Liver (tissue), 9 donors: ENCODE data around the gene SLC17A2. TPM values are rescaled to one million over a fixed set of nuclear protein-coding genes. Genes with fewer than 3 reads are reported as not detected.

Experiments
- DNase-seq: peaks from one replicate; pipeline ENCODE4 v3.0.0-alpha.2; 2017; ENCODE audit warnings: low spot score
- H3K27ac ChIP-seq, 2 donors: one replicate each; pipeline ENCODE4 v1.7.0; 2013; ENCODE audit warnings: inconsistent platforms in 2 of 2, low read length in 2 of 2, control low read depth in 1 of 2, low read depth in 1 of 2, mild to moderate bottlenecking in 1 of 2
- H3K27me3 ChIP-seq, 4 donors: one replicate each; pipeline versions ENCODE4 v1.6.1 to v1.7.0; 2013; ENCODE audit warnings: low read length in 3 of 4, inconsistent platforms in 1 of 4, mild to moderate bottlenecking in 1 of 4, moderate library complexity in 1 of 4; ENCODE audit not compliant: control insufficient read depth in 4 of 4, insufficient read depth in 4 of 4
- H3K36me3 ChIP-seq, 4 donors: one replicate each; pipeline versions ENCODE4 v1.6.1 to v1.7.0; 2013; ENCODE audit warnings: low read length in 3 of 4, mild to moderate bottlenecking in 3 of 4, low read depth in 1 of 4, moderate library complexity in 1 of 4; ENCODE audit not compliant: control insufficient read depth in 4 of 4, insufficient read depth in 3 of 4
- H3K4me1 ChIP-seq, 4 donors: one replicate each; pipeline versions ENCODE4 v1.6.1 to v1.7.0; 2013; ENCODE audit warnings: low read length in 3 of 4, mild to moderate bottlenecking in 3 of 4, moderate library complexity in 1 of 4; ENCODE audit not compliant: control insufficient read depth in 4 of 4, insufficient read depth in 4 of 4
- H3K4me3 ChIP-seq, 3 donors: one replicate each; pipeline versions ENCODE4 v1.6.1 to v1.7.0; 2013; ENCODE audit warnings: low read length in 3 of 3, control low read depth in 1 of 3, low read depth in 1 of 3, mild to moderate bottlenecking in 1 of 3
- H3K9ac ChIP-seq, 2 donors: one replicate each; pipeline ENCODE4 v1.7.0; 2013; ENCODE audit warnings: low read length in 2 of 2, mild to moderate bottlenecking in 2 of 2, moderate library complexity in 2 of 2, control low read depth in 1 of 2, low read depth in 1 of 2
- H3K9me3 ChIP-seq, 4 donors: one replicate each; pipeline versions ENCODE4 v1.6.1 to v1.7.0; 2013; ENCODE audit warnings: low read length in 3 of 4; ENCODE audit not compliant: control insufficient read depth in 4 of 4
- CTCF ChIP-seq: fragments of 150-350 bp; IDR thresholded peaks from 2 replicates; pipeline ENCODE4 v1.5.1; 2017; ENCODE audit warnings: improper control_type of control experiment, low read depth, low read length; ENCODE audit not compliant: missing input control
- EGR1 ChIP-seq, 2 donors: IDR thresholded peaks; 2 replicates each; pipeline ENCODE4 v1.6.1; 2016 to 2018; ENCODE audit warnings: antibody characterized with exemption in 2 of 2, low read depth in 2 of 2
- FOXA1 ChIP-seq: IDR thresholded peaks from 2 replicates; pipeline ENCODE4 v1.6.1; 2016; ENCODE audit warnings: antibody characterized with exemption
- FOXA2 ChIP-seq: IDR thresholded peaks from 2 replicates; pipeline ENCODE4 v1.6.1; 2016; ENCODE audit warnings: antibody characterized with exemption
- GABPA ChIP-seq, 2 donors: IDR thresholded peaks in 1 of 2; conservative IDR thresholded peaks in 1 of 2; 2 replicates each; pipeline ENCODE4 v1.6.1; 2016; ENCODE audit warnings: antibody characterized with exemption in 2 of 2, mild to moderate bottlenecking in 1 of 2, moderate library complexity in 1 of 2
- HNF4A ChIP-seq, 2 donors: conservative IDR thresholded peaks; 2 replicates each; pipeline ENCODE4 v1.6.1; 2016; ENCODE audit warnings: antibody characterized with exemption in 2 of 2, mild to moderate bottlenecking in 2 of 2
- HNF4G ChIP-seq: IDR thresholded peaks from 2 replicates; pipeline ENCODE4 v1.6.1; 2016; ENCODE audit warnings: antibody characterized with exemption
- JUND ChIP-seq, 2 donors: IDR thresholded peaks; 2 replicates each; pipeline ENCODE4 v1.6.1; 2016; ENCODE audit warnings: antibody characterized with exemption in 2 of 2
- NR2F2 ChIP-seq: IDR thresholded peaks from 2 replicates; pipeline ENCODE4 v1.6.1; 2016; ENCODE audit warnings: antibody characterized with exemption
- RAD21 ChIP-seq, 2 donors: IDR thresholded peaks; 2 replicates each; pipeline ENCODE4 v1.6.1; 2016; ENCODE audit warnings: antibody characterized with exemption in 2 of 2, mild to moderate bottlenecking in 2 of 2
- REST ChIP-seq: IDR thresholded peaks from 2 replicates; pipeline ENCODE4 v1.6.1; 2016; ENCODE audit warnings: antibody characterized with exemption, mild to moderate bottlenecking
- RXRA ChIP-seq, 2 donors: IDR thresholded peaks; 2 replicates each; pipeline ENCODE4 v1.6.1; 2017 to 2018; ENCODE audit warnings: antibody characterized with exemption in 2 of 2, mild to moderate bottlenecking in 1 of 2
- SP1 ChIP-seq: IDR thresholded peaks from 2 replicates; pipeline ENCODE4 v1.6.1; 2018; ENCODE audit warnings: antibody characterized with exemption, mild to moderate bottlenecking
- TAF1 ChIP-seq: conservative IDR thresholded peaks from 2 replicates; pipeline ENCODE4 v1.6.1; 2016; ENCODE audit warnings: antibody characterized with exemption, mild to moderate bottlenecking
- YY1 ChIP-seq: IDR thresholded peaks from 2 replicates; pipeline ENCODE4 v1.6.1; 2016; ENCODE audit warnings: antibody characterized with exemption, mild to moderate bottlenecking
- whole genome bisulfite sequencing: extraction: QIAGEN DNeasy Blood & Tissue Kit; methylation state at CpG from one replicate; pipeline ENCODE4 v1.1.7; 2013; 5-methylcytosine and 5-hydroxymethylcytosine counted together
- polyA plus RNA-seq, 2 donors: library from polyadenylated mRNA; stranded (reverse) in 1 of 2; unstranded in 1 of 2; fragments of 200-250 nt in 1 of 2; fragments of >200 nt in 1 of 2; fragmentation: Nextera tagmentation in 1 of 2; extraction: Ambion mirVana in 1 of 2; gene quantifications; one replicate each; pipeline versions ENCODE4 v1.2.1 to v1.2.3, GENCODE V29; 2013 to 2015
- total RNA-seq, 2 donors: library from RNA; depleted of rRNA; stranded (reverse); fragments of >200 nt; gene quantifications; one replicate each; pipeline ENCODE4 v1.2.3, GENCODE V29; 2014
- donor health status: healthy.
- donor health status: healthy.
- donor health status: healthy.
- donor health status: healthy.
- donor health status: healthy.

The SLC17A2 gene
- total and polyA plus RNA-seq, 4 donors: 26.2 to 88.1 (median 37.8) TPM

GRCh38 chr6:25880601-25881000 is 49.9 kb downstream of the SLC17A2 start (continued):
- TF ChIP-seq YY1 (peak; percentile 89), TAF1 (no peak), REST (no peak)

GRCh38 chr6:25878721-25879322 is 51.7 kb downstream of the SLC17A2 start:
- no peak for TF ChIP-seq SP1
- TF ChIP-seq JUND (IDR thresholded peaks at IDR 0.05): no peak
- TF ChIP-seq FOXA1: no peak
- TF ChIP-seq HNF4A (conservative IDR thresholded peaks at IDR 0.05): peak in 1 of 2 donors; percentile 8
- no peak for TF ChIP-seq NR2F2
- no peak for TF ChIP-seq REST
- Histone ChIP-seq H3K9me3 (no peaks in the 10 kb centered on the region), H3K36me3 (no peaks in the 10 kb centered on the region)

GRCh38 chr6:25875926-25876602 is 54.4 kb downstream of the SLC17A2 start:
- Histone ChIP-seq H3K27me3 (no peaks in the 10 kb centered on the region), H3K36me3 (no peaks in the 10 kb centered on the region), H3K9me3 (no peaks in the 10 kb centered on the region), H3K4me3 (no peak overlapping the region), H3K4me1 (peaks cover 4 to 52% (median 32%) of the 10 kb centered on the region in 4 donors), H3K27ac (peak overlapping the region in 1 of 2 donors; percentile 48), H3K9ac (no peak overlapping the region)
- WGBS: 62% methylated on average over 3 of the region's 3 CpGs
- TF ChIP-seq HNF4A (conservative IDR thresholded peaks at IDR 0.05) (no peak), FOXA2 (no peak), YY1 (no peak), RAD21 (IDR thresholded peaks at IDR 0.05) (no peak), CTCF (no peak), RXRA (IDR thresholded peaks at IDR 0.05) (no peak), HNF4G (no peak), TAF1 (no peak), EGR1 (IDR thresholded peaks at IDR 0.05; ENCODE audit: low read depth in 2 of 2) (no peak), FOXA1 (no peak), GABPA (IDR thresholded peaks at IDR 0.05 in 1 of 2, conservative IDR thresholded peaks at IDR 0.05 in 1 of 2) (no peak), SP1 (no peak)
- no peak for DNase-seq

More at GRCh38 chr6:25878721-25879322, 51.7 kb downstream of the SLC17A2 start:
- no peak for DNase-seq
- H3K27ac ChIP-seq: no peak overlapping the region
- no peak overlapping the region for H3K9ac ChIP-seq
- H3K4me1 ChIP-seq: peaks cover 4 to 43% (median 31%) of the 10 kb centered on the region in 4 donors
- WGBS: 95% methylated on average over 2 of the region's 2 CpGs
- H3K27me3 ChIP-seq: no peaks in the 10 kb centered on the region
- H3K4me3 ChIP-seq: no peak overlapping the region
